Liver (tissue), 9 donors: ENCODE results near the gene TRIM58. TPM values are rescaled to one million over a fixed set of nuclear protein-coding genes. Genes with fewer than 3 reads are reported as not detected.

Experiments used
- DNase-seq: peaks from one replicate; pipeline ENCODE4 v3.0.0-alpha.2; 2017; ENCODE audit warnings: low spot score
- H3K27ac ChIP-seq, 2 donors: one replicate each; pipeline ENCODE4 v1.7.0; 2013; ENCODE audit warnings: inconsistent platforms in 2 of 2, low read length in 2 of 2, control low read depth in 1 of 2, low read depth in 1 of 2, mild to moderate bottlenecking in 1 of 2
- H3K27me3 ChIP-seq, 4 donors: one replicate each; pipeline versions ENCODE4 v1.6.1 to v1.7.0; 2013; ENCODE audit warnings: low read length in 3 of 4, inconsistent platforms in 1 of 4, mild to moderate bottlenecking in 1 of 4, moderate library complexity in 1 of 4; ENCODE audit not compliant: control insufficient read depth in 4 of 4, insufficient read depth in 4 of 4
- H3K36me3 ChIP-seq, 4 donors: one replicate each; pipeline versions ENCODE4 v1.6.1 to v1.7.0; 2013; ENCODE audit warnings: low read length in 3 of 4, mild to moderate bottlenecking in 3 of 4, low read depth in 1 of 4, moderate library complexity in 1 of 4; ENCODE audit not compliant: control insufficient read depth in 4 of 4, insufficient read depth in 3 of 4
- H3K4me1 ChIP-seq, 4 donors: one replicate each; pipeline versions ENCODE4 v1.6.1 to v1.7.0; 2013; ENCODE audit warnings: low read length in 3 of 4, mild to moderate bottlenecking in 3 of 4, moderate library complexity in 1 of 4; ENCODE audit not compliant: control insufficient read depth in 4 of 4, insufficient read depth in 4 of 4
- H3K4me3 ChIP-seq, 3 donors: one replicate each; pipeline versions ENCODE4 v1.6.1 to v1.7.0; 2013; ENCODE audit warnings: low read length in 3 of 3, control low read depth in 1 of 3, low read depth in 1 of 3, mild to moderate bottlenecking in 1 of 3
- H3K9ac ChIP-seq, 2 donors: one replicate each; pipeline ENCODE4 v1.7.0; 2013; ENCODE audit warnings: low read length in 2 of 2, mild to moderate bottlenecking in 2 of 2, moderate library complexity in 2 of 2, control low read depth in 1 of 2, low read depth in 1 of 2
- H3K9me3 ChIP-seq, 4 donors: one replicate each; pipeline versions ENCODE4 v1.6.1 to v1.7.0; 2013; ENCODE audit warnings: low read length in 3 of 4; ENCODE audit not compliant: control insufficient read depth in 4 of 4
- CTCF ChIP-seq: fragments of 150-350 bp; IDR thresholded peaks from 2 replicates; pipeline ENCODE4 v1.5.1; 2017; ENCODE audit warnings: improper control_type of control experiment, low read depth, low read length; ENCODE audit not compliant: missing input control
- EGR1 ChIP-seq, 2 donors: IDR thresholded peaks; 2 replicates each; pipeline ENCODE4 v1.6.1; 2016 to 2018; ENCODE audit warnings: antibody characterized with exemption in 2 of 2, low read depth in 2 of 2
- FOXA1 ChIP-seq: IDR thresholded peaks from 2 replicates; pipeline ENCODE4 v1.6.1; 2016; ENCODE audit warnings: antibody characterized with exemption
- FOXA2 ChIP-seq: IDR thresholded peaks from 2 replicates; pipeline ENCODE4 v1.6.1; 2016; ENCODE audit warnings: antibody characterized with exemption
- GABPA ChIP-seq, 2 donors: IDR thresholded peaks in 1 of 2; conservative IDR thresholded peaks in 1 of 2; 2 replicates each; pipeline ENCODE4 v1.6.1; 2016; ENCODE audit warnings: antibody characterized with exemption in 2 of 2, mild to moderate bottlenecking in 1 of 2, moderate library complexity in 1 of 2
- HNF4A ChIP-seq, 2 donors: conservative IDR thresholded peaks; 2 replicates each; pipeline ENCODE4 v1.6.1; 2016; ENCODE audit warnings: antibody characterized with exemption in 2 of 2, mild to moderate bottlenecking in 2 of 2
- HNF4G ChIP-seq: IDR thresholded peaks from 2 replicates; pipeline ENCODE4 v1.6.1; 2016; ENCODE audit warnings: antibody characterized with exemption
- JUND ChIP-seq, 2 donors: IDR thresholded peaks; 2 replicates each; pipeline ENCODE4 v1.6.1; 2016; ENCODE audit warnings: antibody characterized with exemption in 2 of 2
- MAX ChIP-seq: IDR thresholded peaks from 2 replicates; pipeline ENCODE4 v1.6.1; 2016; ENCODE audit warnings: antibody characterized with exemption
- NR2F2 ChIP-seq: IDR thresholded peaks from 2 replicates; pipeline ENCODE4 v1.6.1; 2016; ENCODE audit warnings: antibody characterized with exemption
- RAD21 ChIP-seq, 2 donors: IDR thresholded peaks; 2 replicates each; pipeline ENCODE4 v1.6.1; 2016; ENCODE audit warnings: antibody characterized with exemption in 2 of 2, mild to moderate bottlenecking in 2 of 2
- REST ChIP-seq: IDR thresholded peaks from 2 replicates; pipeline ENCODE4 v1.6.1; 2016; ENCODE audit warnings: antibody characterized with exemption, mild to moderate bottlenecking
- TAF1 ChIP-seq: conservative IDR thresholded peaks from 2 replicates; pipeline ENCODE4 v1.6.1; 2016; ENCODE audit warnings: antibody characterized with exemption, mild to moderate bottlenecking
- YY1 ChIP-seq: IDR thresholded peaks from 2 replicates; pipeline ENCODE4 v1.6.1; 2016; ENCODE audit warnings: antibody characterized with exemption, mild to moderate bottlenecking
- ZBTB33 ChIP-seq: IDR thresholded peaks from 2 replicates; pipeline ENCODE4 v1.6.1; 2016; ENCODE audit warnings: antibody characterized with exemption
- WGBS: extraction: QIAGEN DNeasy Blood & Tissue Kit; methylation state at CpG from one replicate; pipeline ENCODE4 v1.1.7; 2013; 5-methylcytosine and 5-hydroxymethylcytosine counted together
- polyA plus RNA-seq, 2 donors: library from polyadenylated mRNA; stranded (reverse) in 1 of 2; unstranded in 1 of 2; fragments of 200-250 nt in 1 of 2; fragments of >200 nt in 1 of 2; fragmentation: Nextera tagmentation in 1 of 2; extraction: Ambion mirVana in 1 of 2; gene quantifications; one replicate each; pipeline versions ENCODE4 v1.2.1 to v1.2.3, GENCODE V29; 2013 to 2015
- total RNA-seq, 2 donors: library from RNA; depleted of rRNA; stranded (reverse); fragments of >200 nt; gene quantifications; one replicate each; pipeline ENCODE4 v1.2.3, GENCODE V29; 2014
- donor health status: healthy.
- donor health status: healthy.
- donor health status: healthy.
- donor health status: healthy.
- donor health status: healthy.

The TRIM58 gene
- total RNA-seq (10 to 100 TPM in 1 of 2 donors, under 1 TPM in 1; 0.17 to 88.7 TPM), polyA plus RNA-seq (under 1 TPM; 0.06 to 0.10 TPM)

GRCh38 chr1:247857069-247857984 is at the start of gene TRIM58:
TRIM58 (plus strand) TSS chr1:247857187; CDS start chr1:247857247, 60 bp downstream.
- H3K9me3 ChIP-seq = no peaks in the 10 kb centered on the region
- no peak for TF ChIP-seq RAD21 (IDR thresholded peaks at IDR 0.05)
- no peak for TF ChIP-seq HNF4G
- TF ChIP-seq TAF1 = no peak
- TF ChIP-seq YY1 = no peak
- TF ChIP-seq ZBTB33 = no peak
- no peak for TF ChIP-seq EGR1 (IDR thresholded peaks at IDR 0.05; ENCODE audit: low read depth in 2 of 2)
- TF ChIP-seq FOXA2 = no peak
- no peak for TF ChIP-seq NR2F2
- no peak for TF ChIP-seq FOXA1
- no peak for TF ChIP-seq CTCF
- peak; percentile 87 for DNase-seq
- whole genome bisulfite sequencing = 6% methylated on average over 109 of the region's 109 CpGs
- peaks cover 0 to 8% (median 3%) of the 10 kb centered on the region in 4 donors for H3K4me1 ChIP-seq
- peaks cover 0 to 7% (median 3%) of the 10 kb centered on the region in 4 donors for H3K27me3 ChIP-seq
- H3K27ac ChIP-seq = no peak within 1 kb of the TSS
- H3K4me3 ChIP-seq = peak within 1 kb of the TSS in 2 of 3 donors; percentile 14 to 41
- H3K9ac ChIP-seq = no peak within 1 kb of the TSS
- no peaks in the 10 kb centered on the region for H3K36me3 ChIP-seq

- peaks cover 0 to 3% (median 0%) of the 10 kb centered on the region in 4 donors for H3K27me3 ChIP-seq
- H3K27ac ChIP-seq = no peak overlapping the region
- H3K36me3 ChIP-seq = no peaks in the 10 kb centered on the region
- no peak for DNase-seq
- WGBS = 36% methylated on average over 2 of the region's 2 CpGs
- no peak overlapping the region for H3K4me3 ChIP-seq
- H3K9me3 ChIP-seq = no peaks in the 10 kb centered on the region
- TF ChIP-seq CTCF (no peak), YY1 (no peak), JUND (IDR thresholded peaks at IDR 0.05) (no peak), GABPA (IDR thresholded peaks at IDR 0.05 in 1 of 2, conservative IDR thresholded peaks at IDR 0.05 in 1 of 2) (no peak), EGR1 (IDR thresholded peaks at IDR 0.05; ENCODE audit: low read depth in 2 of 2) (no peak), REST (no peak), ZBTB33 (no peak), HNF4G (no peak), TAF1 (no peak), HNF4A (conservative IDR thresholded peaks at IDR 0.05) (no peak), FOXA2 (no peak), FOXA1 (no peak), MAX (no peak), RAD21 (IDR thresholded peaks at IDR 0.05) (no peak)
- H3K4me1 ChIP-seq = no peaks in the 10 kb centered on the region
- no peak overlapping the region for H3K9ac ChIP-seq
These were observed 44.4 kb upstream of the TRIM58 start for GRCh38 chr1:247812637-247813036.
